Astrocyte of the cerebellum (primary cell): ENCODE measurements around the gene CCL24.
"Not testable (repeated sequence)": the region's sequence is repeated elsewhere in the genome, so short reads cannot be mapped to it uniquely, and the experiment has no call there.

Experiments
- DNase-seq: peaks from one replicate; pipeline ENCODE4 v3.0.0-alpha.2; 2011; ENCODE audit warnings: low read depth
- H3K4me3 ChIP-seq: 2 replicates; pipeline ENCODE4 v1.5.1; 2011; ENCODE audit warnings: mild to moderate bottlenecking, low read depth, low read length, moderate library complexity
- in situ Hi-C: cut with HindIII; loops from 2 replicates; pipeline ENCODE4 v1.10.0; 2017; ENCODE audit warnings: low sequenced_read_pairs
- TF ChIP-seq, protein P1 (sequence below): IDR thresholded peaks from 2 replicates; pipeline ENCODE4 v1.5.1; 2012; ENCODE audit warnings: low read length, low read depth, moderate library complexity, mild to moderate bottlenecking; ENCODE audit errors: missing control alignments

CCL24 gene

DNA sequence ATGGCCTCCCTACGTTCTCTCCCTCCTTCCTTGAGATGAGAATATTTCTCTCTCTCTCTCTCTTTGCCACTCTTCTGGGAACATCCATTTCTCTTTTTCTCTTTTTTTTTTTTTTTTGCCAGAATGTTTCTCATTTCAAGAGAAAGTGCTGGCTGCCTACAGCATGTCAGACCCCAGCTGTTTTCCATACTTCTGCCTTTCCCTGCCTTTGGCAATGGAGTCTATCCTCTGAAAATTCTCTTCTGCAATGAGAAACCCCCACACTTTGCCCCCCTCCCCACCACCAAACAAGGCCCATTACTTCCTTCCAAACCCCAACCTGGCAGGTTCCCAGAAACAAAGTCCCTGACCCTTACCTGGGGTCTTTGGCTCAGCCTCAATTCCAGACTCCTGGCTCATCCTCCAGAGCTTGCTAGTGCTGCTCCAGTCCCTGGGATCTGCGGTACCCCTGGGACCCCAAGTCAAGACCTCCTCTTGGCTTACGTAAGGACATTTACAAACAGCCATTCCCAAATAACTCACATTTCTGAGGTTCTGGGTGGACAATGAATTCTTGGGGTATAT is 24.2 kb downstream of the CCL24 start:
- in situ Hi-C loops, result no loop called here
- no peak overlapping the region for H3K4me3 ChIP-seq
- TF ChIP-seq, protein P1, sequence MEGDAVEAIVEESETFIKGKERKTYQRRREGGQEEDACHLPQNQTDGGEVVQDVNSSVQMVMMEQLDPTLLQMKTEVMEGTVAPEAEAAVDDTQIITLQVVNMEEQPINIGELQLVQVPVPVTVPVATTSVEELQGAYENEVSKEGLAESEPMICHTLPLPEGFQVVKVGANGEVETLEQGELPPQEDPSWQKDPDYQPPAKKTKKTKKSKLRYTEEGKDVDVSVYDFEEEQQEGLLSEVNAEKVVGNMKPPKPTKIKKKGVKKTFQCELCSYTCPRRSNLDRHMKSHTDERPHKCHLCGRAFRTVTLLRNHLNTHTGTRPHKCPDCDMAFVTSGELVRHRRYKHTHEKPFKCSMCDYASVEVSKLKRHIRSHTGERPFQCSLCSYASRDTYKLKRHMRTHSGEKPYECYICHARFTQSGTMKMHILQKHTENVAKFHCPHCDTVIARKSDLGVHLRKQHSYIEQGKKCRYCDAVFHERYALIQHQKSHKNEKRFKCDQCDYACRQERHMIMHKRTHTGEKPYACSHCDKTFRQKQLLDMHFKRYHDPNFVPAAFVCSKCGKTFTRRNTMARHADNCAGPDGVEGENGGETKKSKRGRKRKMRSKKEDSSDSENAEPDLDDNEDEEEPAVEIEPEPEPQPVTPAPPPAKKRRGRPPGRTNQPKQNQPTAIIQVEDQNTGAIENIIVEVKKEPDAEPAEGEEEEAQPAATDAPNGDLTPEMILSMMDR, result no peak
- DNase-seq, result no peak

DNA sequence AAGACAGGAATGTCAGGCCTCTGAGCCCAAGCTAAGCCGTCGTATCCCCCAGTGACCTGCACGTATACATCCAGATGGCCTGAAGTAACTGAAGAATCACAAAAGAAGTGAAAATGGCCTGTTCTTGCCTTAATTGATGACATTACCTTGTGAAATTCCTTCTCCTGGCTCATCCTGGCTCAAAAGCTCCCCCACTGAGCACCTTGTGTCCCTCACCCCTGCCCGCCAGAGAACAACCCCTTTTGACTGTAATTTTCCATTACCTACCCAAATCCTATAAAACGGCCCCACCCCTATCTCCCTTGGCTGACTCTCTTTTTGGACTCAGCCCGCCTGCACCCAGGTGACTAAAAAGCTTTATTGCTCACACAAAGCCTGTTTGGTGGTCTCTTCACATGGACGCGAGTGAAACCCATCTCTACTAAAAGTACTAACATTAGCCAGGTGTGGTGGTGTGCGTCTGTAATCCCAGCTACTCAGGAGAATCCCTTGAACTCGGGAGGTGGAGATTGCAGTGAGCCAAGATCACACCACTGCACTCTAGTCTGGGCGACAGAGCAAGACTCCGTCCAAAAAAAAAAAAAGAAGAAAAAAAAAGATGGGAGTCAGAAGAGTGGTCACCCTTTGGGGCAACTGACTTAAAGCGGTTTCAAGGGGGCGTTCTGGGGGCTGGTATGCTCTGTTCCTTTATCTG is 25.3 kb downstream of the CCL24 start:
- H3K4me3 ChIP-seq, in situ Hi-C loops, DNase-seq: not testable (repeated sequence)

DNA sequence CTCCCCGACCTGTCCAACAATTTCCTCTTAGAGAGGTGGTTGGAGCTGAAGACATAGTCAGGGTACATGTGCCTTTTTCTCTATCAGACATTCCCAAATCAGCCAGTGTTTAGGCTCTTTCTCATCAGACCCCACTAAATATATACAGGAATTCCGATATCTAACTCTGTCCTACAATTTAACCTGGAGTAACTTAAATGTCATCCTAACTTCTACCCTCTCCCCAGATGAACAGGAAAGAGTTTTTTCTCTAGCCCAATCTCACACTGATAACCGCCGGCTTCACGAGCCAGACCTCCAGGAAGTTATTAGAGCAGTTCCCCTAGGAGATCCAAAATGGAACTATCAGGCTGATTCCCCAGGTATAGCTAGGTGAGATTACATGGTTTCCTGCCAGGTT is 30.5 kb downstream of the CCL24 start:
- in situ Hi-C loops, H3K4me3 ChIP-seq, DNase-seq: not testable (repeated sequence)

DNA sequence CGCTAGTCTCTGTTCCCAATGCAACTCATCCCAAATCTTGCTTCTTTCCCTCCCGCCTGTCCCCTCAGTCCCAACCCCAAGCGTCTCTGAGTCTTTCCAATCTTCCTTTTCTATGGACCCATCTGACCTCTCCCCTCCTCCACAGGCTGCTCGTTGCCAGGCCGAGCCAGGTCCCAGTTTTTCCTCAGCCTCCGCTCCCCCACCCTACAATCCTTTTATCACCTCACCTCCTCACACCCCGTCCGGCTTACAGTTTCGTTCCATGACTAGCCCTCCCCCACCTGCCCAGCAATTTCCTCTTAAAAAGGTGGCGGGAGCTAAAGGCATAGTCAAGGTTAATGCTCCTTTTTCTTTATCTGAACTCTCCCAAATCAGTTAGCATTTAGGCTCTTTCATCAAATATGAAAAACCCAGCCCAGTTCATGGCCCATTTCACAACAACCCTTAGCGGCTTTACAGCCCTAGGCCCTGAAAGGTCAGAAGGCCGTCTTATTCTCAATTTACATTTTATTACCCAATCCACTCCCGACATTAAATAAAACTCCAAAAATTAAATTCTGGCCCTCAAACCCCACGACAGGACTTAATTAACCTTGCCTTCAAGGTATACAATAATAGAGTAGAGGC is 32.8 kb downstream of the CCL24 start:
- in situ Hi-C loops, DNase-seq, H3K4me3 ChIP-seq: not testable (repeated sequence)

DNA sequence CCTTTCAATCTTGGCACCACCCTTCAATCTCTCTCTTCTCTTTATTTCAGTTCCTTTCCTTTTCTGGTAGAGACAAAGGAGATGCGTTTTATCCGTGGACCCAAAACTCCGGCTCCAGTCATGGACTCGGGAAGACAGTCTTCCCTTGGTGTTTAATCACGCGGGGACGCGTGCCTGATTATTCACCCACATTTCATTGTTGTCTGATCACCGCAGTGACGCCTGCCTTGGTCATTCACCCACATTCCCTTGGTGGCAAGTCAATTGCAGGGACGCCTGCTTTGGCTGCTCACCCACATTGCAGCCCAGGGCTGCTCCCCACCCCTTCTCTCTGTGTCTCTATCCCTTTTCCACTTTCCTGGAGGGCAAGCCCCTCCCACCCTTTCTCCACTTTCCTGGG is 34.1 kb downstream of the CCL24 start:
- in situ Hi-C loops, DNase-seq, H3K4me3 ChIP-seq: not testable (repeated sequence)

DNA sequence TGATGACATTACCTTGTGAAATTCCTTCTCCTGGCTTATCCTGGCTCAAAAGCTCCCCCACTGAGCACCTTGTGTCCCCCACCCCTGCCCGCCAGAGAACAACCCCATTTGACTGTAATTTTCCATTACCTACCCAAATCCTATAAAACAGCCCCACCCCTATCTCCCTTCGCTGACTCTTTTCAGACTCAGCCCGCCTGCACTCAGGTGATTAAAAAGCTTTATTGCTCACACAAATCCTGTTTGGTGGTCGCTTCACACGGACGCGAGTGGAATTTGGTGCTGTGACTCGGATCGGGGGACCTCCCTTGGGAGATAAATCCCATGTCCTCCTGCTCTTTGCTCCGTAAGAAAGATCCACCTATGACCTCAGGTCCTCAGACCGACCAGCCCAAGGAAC is 34.6 kb downstream of the CCL24 start:
- DNase-seq, H3K4me3 ChIP-seq, in situ Hi-C loops: not testable (repeated sequence)

DNA sequence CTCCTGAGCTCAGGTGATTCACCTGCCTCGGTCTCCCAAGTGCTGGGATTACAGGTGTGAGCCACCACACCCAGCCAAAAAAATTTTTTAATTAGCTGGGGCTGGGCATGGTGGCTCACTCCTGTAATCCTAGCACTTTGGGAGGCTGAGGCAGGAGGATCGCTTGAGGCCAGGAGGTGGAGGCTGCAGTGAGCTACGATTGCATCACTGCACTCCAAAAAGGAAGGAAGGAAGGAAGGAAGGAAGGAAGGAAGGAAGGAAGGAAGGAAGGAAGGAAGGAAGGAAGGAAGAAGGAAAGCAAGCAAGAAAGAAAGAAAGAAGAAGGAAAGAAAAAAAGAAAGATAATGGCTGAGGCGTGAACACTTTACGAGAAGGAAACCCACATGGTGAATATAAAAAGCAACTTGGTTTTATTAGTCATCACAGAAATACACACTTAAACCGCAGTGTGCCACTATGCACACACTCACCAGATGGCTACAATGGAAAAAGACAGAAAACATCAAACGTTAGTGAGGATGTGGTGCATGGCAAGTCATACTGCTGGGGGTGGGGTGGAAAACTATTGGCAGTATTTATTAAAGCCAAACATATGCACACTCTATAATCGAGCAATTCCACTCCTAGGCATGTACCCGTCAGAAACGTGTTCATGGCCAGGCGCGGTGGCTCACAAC is 37.2 kb downstream of the CCL24 start:
- DNase-seq, result peak; percentile 86

DNA sequence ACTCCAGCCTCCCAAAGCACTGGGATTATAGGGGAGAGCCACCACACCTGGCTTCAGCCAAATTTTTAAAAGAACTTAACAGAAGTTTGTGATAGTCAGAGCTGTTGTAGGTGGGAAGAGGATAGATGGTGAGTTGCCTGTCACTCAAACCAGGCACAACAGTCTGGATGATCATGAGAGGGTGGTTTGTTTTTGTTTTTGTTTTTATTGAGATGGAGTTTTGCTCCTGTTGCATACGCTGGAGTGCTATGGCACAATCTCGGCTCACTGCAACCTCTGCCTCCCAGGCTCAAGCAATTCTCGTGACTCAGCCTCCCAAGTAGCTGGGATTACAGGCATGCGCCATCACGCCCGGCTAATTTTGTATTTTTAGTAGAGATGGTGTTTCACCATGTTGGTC is 39.6 kb downstream of the CCL24 start:
- DNase-seq, H3K4me3 ChIP-seq, in situ Hi-C loops: not testable (repeated sequence)

More for the DNA sequence above, 37.2 kb downstream of the CCL24 start:
- H3K4me3 ChIP-seq, result no peak overlapping the region
- TF ChIP-seq, protein P1, result no peak
- in situ Hi-C loops, result no loop called here

DNA sequence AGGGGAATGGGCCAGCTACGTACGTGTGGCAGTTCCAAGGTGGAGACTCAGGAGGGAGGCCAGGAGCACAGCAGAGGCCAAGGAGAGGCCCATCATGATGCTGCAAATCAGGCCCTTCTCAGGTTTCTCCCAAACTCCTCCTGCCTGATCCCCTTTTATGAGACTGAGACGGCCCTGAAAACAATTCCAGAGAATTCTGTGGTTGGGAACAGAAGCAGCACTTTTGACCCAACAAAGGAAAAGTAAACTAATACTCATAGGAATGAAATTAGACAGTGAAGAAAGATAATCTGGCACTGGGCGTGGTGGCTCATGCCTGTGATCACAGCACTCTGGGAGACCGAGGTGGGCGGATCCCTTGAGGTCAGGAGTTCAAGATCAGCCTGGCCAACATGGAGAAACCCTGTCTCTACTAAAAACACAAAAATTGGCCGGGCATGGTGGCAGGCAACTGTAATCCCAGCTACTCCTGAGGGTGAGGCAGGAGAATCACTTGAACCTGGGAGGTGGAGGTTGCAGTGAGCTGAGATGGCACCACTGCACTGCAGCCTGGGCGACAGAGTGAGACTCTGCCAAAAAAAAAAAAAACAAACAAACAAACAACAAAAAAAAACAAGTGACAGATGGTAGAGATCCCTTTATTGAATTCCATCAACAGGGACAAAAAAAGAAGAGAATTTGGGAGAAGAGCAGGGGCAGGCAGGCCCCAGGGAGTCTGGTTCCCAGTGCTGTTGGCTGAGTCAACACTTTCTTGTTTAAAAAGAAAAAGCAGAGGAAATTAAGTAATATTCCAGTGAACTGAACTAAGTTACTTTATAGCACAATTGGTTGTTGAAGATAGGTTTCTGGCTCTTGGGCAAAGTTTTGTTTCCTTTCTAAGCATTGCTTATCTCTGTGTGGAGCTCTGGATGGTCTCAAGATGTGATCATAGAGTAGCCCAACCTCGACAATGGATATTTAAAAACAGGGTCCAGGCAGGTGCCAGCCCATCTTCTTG is 41.2 kb downstream of the CCL24 start, which contains the start of gene CCL26:
Gene CCL26 (minus strand): TSS at position 131 of the 997 bp plus-strand sequence. CDS start 35 bp downstream, at position 96.
- in situ Hi-C loops, result no loop called here
- DNase-seq, result peak; percentile 62
- TF ChIP-seq, protein P1, result no peak
- no peak within 1 kb of the TSS for H3K4me3 ChIP-seq
